ENCODE results near the gene CPEB1. TPM values are rescaled to one million over a fixed set of nuclear protein-coding genes. Genes with fewer than 3 reads are reported as not detected.

Gene CPEB1
- total and polyA plus RNA-seq, 2 of the 13 experiments (the other 11 are each of a cell fraction or from before 2014, with no cell fraction given): 0.03 to 0.07 TPM

- Histone ChIP-seq H3K79me2 (ENCODE audit: insufficient read depth, low read length) (no peaks in the 10 kb centered on the region), H3K9ac (ENCODE audit: insufficient read depth, low read depth, low read length) (no peak overlapping the region), H3K4me2 (ENCODE audit: low read depth, low read length) (no peak overlapping the region), H3K4me1 (ENCODE audit: insufficient read depth, low read length) (no peaks in the 10 kb centered on the region), H2AFZ (ENCODE audit: low read length) (no peak overlapping the region), H3K9me3 (ENCODE audit: low read length) (no peaks in the 10 kb centered on the region), H4K20me1 (ENCODE audit: insufficient read depth, low read length) (no peaks in the 10 kb centered on the region), H3K4me3 (replicated peaks in 1 of 3; ENCODE audit: insufficient read depth in 1 of 3, low read depth in 2 of 3, low read length in 3 of 3) (no peak overlapping the region), H3K36me3 (replicated peaks in 1 of 2; ENCODE audit: control insufficient read depth in 1 of 2, insufficient read depth in 2 of 2, low read length in 2 of 2) (no peaks in the 10 kb centered on the region), H3K27ac (ENCODE audit: extremely low read length, insufficient read depth, low read length) (no peak overlapping the region), H3K27me3 (ENCODE audit: control insufficient read depth in 1 of 2, insufficient read depth in 2 of 2, low read length in 2 of 2) (peaks cover 0 to 9% of the 10 kb centered on the region in 2 experiments; a peak in 3 of 5 replicates)
- WGBS (ENCODE audit: low lambda C conversion rate): 8% methylated on average over 3 of the region's 3 CpGs
- in situ Hi-C loops (cut with HindIII; ENCODE audit: extremely low pct_ligation_motif_present, low pct_unique_long_range_greater_than_20kb) (no loop called here), intact Hi-C loops (cut with micrococcal nuclease; ENCODE audit: unreplicated experiment) (no loop called here)
- DNase-seq (ENCODE audit: low spot score): no peak
- BruUV-seq (replicated peaks): no TSS peak
- FAIRE-seq: no peak
- ChIA-PET CTCF (ENCODE audit: low intra/inter-chr PET ratio, low total read pairs) (no interaction called here), POLR2A (no interaction called here)
- ATAC-seq: no peak
- TF ChIP-seq CCAR2 (optimal IDR thresholded peaks at IDR 0.05; ENCODE audit: low read depth, low read length): no peak
- no peak for TF ChIP-seq ZFYVE20 (CRISPR knock-in tag; IDR thresholded peaks at IDR 0.05; ENCODE audit: borderline replicate concordance, low read depth)
- TF ChIP-seq GMEB1 (CRISPR knock-in tag; IDR thresholded peaks at IDR 0.05; ENCODE audit: borderline replicate concordance): no peak
- TF ChIP-seq POGZ (CRISPR knock-in tag; IDR thresholded peaks at IDR 0.05): no peak
- no peak for TF ChIP-seq GABPA (IDR thresholded peaks at IDR 0.05; ENCODE audit: low read depth, low read length)
- TF ChIP-seq GABPA (CRISPR knock-in tag; IDR thresholded peaks at IDR 0.05; ENCODE audit: low read depth): no peak
- TF ChIP-seq ZNF274 (CRISPR knock-in tag; IDR thresholded peaks at IDR 0.05): no peak
- TF ChIP-seq KIAA2018 (CRISPR knock-in tag; IDR thresholded peaks at IDR 0.05; ENCODE audit: borderline replicate concordance): no peak
- no peak for TF ChIP-seq ZNF704 (CRISPR knock-in tag; IDR thresholded peaks at IDR 0.05; ENCODE audit: borderline replicate concordance)
- no peak for TF ChIP-seq TBX3 (IDR thresholded peaks at IDR 0.05; ENCODE audit: borderline replicate concordance)
- no peak for TF ChIP-seq ZBTB7A (CRISPR knock-in tag; IDR thresholded peaks at IDR 0.05)
- no peak for TF ChIP-seq ZNF775 (CRISPR knock-in tag; IDR thresholded peaks at IDR 0.05; ENCODE audit: borderline replicate concordance)
- no peak for TF ChIP-seq ZFP90 (CRISPR knock-in tag; IDR thresholded peaks at IDR 0.05; ENCODE audit: borderline replicate concordance)
- TF ChIP-seq ZNF547 (CRISPR knock-in tag; IDR thresholded peaks at IDR 0.05): no peak
- TF ChIP-seq AHR (CRISPR knock-in tag; IDR thresholded peaks at IDR 0.05): no peak
Measured at GRCh38 chr15:82595203-82595602, 52.0 kb downstream of the CPEB1 start.

Data from HepG2 (cell line).